HCT116 (cell line): Measurements from ENCODE around the gene CHERP. TPM values are rescaled to one million over a fixed set of nuclear protein-coding genes. Genes with fewer than 3 reads are reported as not detected.
"Not testable (repeated sequence)": the region's sequence is repeated elsewhere in the genome, so short reads cannot be mapped to it uniquely, and the experiment has no call there.

Experiments used
- ATAC-seq: fragments of 200-7000 bp; cut with Tn5 transposase; 2 replicates; pipeline ENCODE4 v1.9.1; 2020; ENCODE audit warnings: mild to moderate bottlenecking, moderate library complexity
- BruUV-seq: library from RNA; stranded (reverse); fragments of 400-500 nt; replicated peaks from 2 replicates; lab custom pipeline; 2021; lab: Mats Ljungman, UMichigan
- CTCF ChIA-PET: fragments of 300-600 bp; sonication (Branson Sonifier 250); formaldehyde crosslinking; loops from one replicate; lab custom pipeline; 2021; ENCODE audit warnings: antibody characterized with exemption; lab: Charles Lee
- POLR2A ChIA-PET: fragments of 300-600, 350-600 bp; sonication (Branson Sonifier 250); formaldehyde crosslinking; loops from one replicate; lab custom pipeline; 2021; ENCODE audit warnings: antibody characterized with exemption; lab: Charles Lee
- RAD21 ChIA-PET, 2 experiments: fragments of 300-600 bp; sonication (Branson Sonifier 250); formaldehyde crosslinking; loops; one replicate each; lab custom pipeline; 2023; ENCODE audit warnings: low total read pairs in 2 of 2; ENCODE audit not compliant: uncharacterized antibody in 2 of 2, unreplicated experiment in 2 of 2, low non-redundant PET in 1 of 2; lab: Charles Lee
- DNase-seq: peaks from one replicate; pipeline ENCODE4 v3.0.0-alpha.2; 2010; ENCODE audit warnings: low read depth, low spot score
- H2AFZ ChIP-seq: fragments of 200-600 bp; shearing (Covaris generic), sonication (generic); 2 replicates; pipeline ENCODE4 v1.6.1; 2017; ENCODE audit warnings: low read depth, mixed run types, mixed read lengths, antibody characterized with exemption, low read length; ENCODE audit not compliant: poor library complexity, severe bottlenecking
- H3K27ac ChIP-seq: 2 replicates; pipeline ENCODE4 v1.5.1; 2012; ENCODE audit warnings: low read depth, low read length
- H3K27me3 ChIP-seq: fragments of 200-600 bp; sonication (generic); 2 replicates; pipeline ENCODE4 v1.6.1; 2016; ENCODE audit warnings: mixed run types, low read length, mixed read lengths; ENCODE audit not compliant: insufficient read depth
- H3K36me3 ChIP-seq, 2 experiments: fragments of 200-500 bp in 1 of 2; fragments of 200-600 bp in 1 of 2; sonication (Bioruptor generic) in 1 of 2; sonication (generic) in 1 of 2; 2 replicates each; pipeline versions ENCODE4 v1.5.1 to v1.6.1; 2014 to 2016; ENCODE audit warnings: low read length in 2 of 2, inconsistent platforms in 1 of 2, mixed read lengths in 1 of 2, mixed run types in 1 of 2; ENCODE audit not compliant: insufficient read depth in 2 of 2, control insufficient read depth in 1 of 2
- H3K4me1 ChIP-seq, 2 experiments: fragments of 200-600 bp in 1 of 2; sonication (generic) in 1 of 2; 2 replicates each; pipeline versions ENCODE4 v1.5.1 to v1.6.1; 2012 to 2017; ENCODE audit warnings: low read length in 2 of 2, inconsistent platforms in 1 of 2, mild to moderate bottlenecking in 1 of 2, mixed read lengths in 1 of 2, mixed run types in 1 of 2, moderate library complexity in 1 of 2; ENCODE audit not compliant: insufficient read depth in 2 of 2, control insufficient read depth in 1 of 2
- H3K4me2 ChIP-seq: fragments of 200-600 bp; sonication (generic); 2 replicates; pipeline ENCODE4 v1.6.1; 2017; ENCODE audit warnings: mixed run types, low read length, mixed read lengths
- H3K4me3 ChIP-seq, 2 experiments: fragments of 200-600 bp in 1 of 2; sonication (generic) in 1 of 2; replicated peaks in 1 of 2; 2 replicates each; pipeline ENCODE4 v1.5.1; 2011 to 2016; ENCODE audit warnings: low read length in 2 of 2, control low read depth in 1 of 2, low read depth in 1 of 2, mild to moderate bottlenecking in 1 of 2, mixed read lengths in 1 of 2, mixed run types in 1 of 2
- H3K79me2 ChIP-seq: fragments of 200-600 bp; sonication (generic); 2 replicates; pipeline ENCODE4 v1.6.1; 2017; ENCODE audit warnings: mild to moderate bottlenecking, mixed run types, low read length, moderate library complexity, mixed read lengths; ENCODE audit not compliant: insufficient read depth
- H3K9ac ChIP-seq: fragments of 200-600 bp; sonication (generic); 2 replicates; pipeline ENCODE4 v1.6.1; 2016; ENCODE audit warnings: low read length, mixed read lengths
- H3K9me2 ChIP-seq: fragments of 200-600 bp; sonication (generic), shearing (Covaris generic); 2 replicates; pipeline ENCODE4 v1.6.1; 2017; ENCODE audit warnings: mixed run types, mild to moderate bottlenecking, moderate library complexity; ENCODE audit not compliant: insufficient read depth
- H3K9me3 ChIP-seq, 2 experiments: fragments of 200-500 bp in 1 of 2; fragments of 200-600 bp in 1 of 2; sonication (Bioruptor generic) in 1 of 2; sonication (generic) in 1 of 2; 2 replicates each; pipeline ENCODE4 v1.6.1; 2014 to 2017; ENCODE audit warnings: low read length in 2 of 2, mixed read lengths in 2 of 2, inconsistent platforms in 1 of 2, low read depth in 1 of 2, mild to moderate bottlenecking in 1 of 2, mixed run types in 1 of 2, moderate library complexity in 1 of 2; ENCODE audit not compliant: control insufficient read depth in 1 of 2, insufficient read depth in 1 of 2
- H4K20me1 ChIP-seq: fragments of 200-600 bp; sonication (generic), shearing (Covaris generic); 2 replicates; pipeline ENCODE4 v1.6.1; 2017; ENCODE audit warnings: mixed run types, mild to moderate bottlenecking, moderate library complexity; ENCODE audit not compliant: insufficient read depth
- intact Hi-C: fragments of 100-400 bp; cut with micrococcal nuclease; formaldehyde crosslinking; loops from 2 replicates; pipeline ENCODE4 v1.10.0; 2022
- total RNA-seq: library from RNA; stranded (reverse); gene quantifications from one replicate; pipeline ENCODE4 v1.2.1, GENCODE V29; 2021; ENCODE audit not compliant: unreplicated experiment
- TF ChIP-seq, protein P1 (sequence below): IDR thresholded peaks from 2 replicates; pipeline ENCODE4 v1.6.1; 2012; ENCODE audit warnings: low read depth

CHERP gene
- total RNA-seq, 1 experiment from 2014 or later = 65.8 TPM

DNA sequence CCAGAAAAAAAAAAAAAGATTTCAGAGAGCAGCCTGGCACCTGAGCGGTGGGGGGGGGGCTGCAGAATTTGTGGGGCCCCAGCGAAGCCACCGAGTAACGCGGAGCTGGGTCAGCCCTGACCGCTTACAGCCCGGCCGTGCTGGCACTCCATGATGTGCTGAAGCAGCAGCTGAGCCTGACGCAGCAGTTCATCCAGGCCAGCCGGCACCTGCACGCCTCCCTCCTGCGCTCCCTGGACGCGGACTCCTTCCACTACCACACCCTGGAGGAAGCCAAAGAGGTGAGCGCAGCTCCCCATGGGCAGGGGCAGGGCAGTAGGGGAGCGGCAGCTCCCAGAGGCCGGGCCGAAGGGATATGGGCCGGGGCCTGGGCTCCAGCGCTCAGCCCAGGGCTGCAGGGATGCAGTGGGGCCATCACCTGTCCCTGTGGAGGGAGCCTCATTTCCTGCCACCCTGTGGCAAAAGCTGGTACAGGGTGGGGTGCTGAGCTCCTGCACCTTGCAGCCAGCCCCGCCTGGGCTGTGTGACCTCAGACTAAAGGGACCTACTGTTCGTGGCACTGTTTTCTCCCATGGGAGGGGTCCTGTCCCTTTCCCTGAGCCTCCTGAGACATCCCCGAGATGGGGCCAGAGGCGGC is 27.7 kb downstream of the CHERP start (continued):
- TF ChIP-seq, protein P1, sequence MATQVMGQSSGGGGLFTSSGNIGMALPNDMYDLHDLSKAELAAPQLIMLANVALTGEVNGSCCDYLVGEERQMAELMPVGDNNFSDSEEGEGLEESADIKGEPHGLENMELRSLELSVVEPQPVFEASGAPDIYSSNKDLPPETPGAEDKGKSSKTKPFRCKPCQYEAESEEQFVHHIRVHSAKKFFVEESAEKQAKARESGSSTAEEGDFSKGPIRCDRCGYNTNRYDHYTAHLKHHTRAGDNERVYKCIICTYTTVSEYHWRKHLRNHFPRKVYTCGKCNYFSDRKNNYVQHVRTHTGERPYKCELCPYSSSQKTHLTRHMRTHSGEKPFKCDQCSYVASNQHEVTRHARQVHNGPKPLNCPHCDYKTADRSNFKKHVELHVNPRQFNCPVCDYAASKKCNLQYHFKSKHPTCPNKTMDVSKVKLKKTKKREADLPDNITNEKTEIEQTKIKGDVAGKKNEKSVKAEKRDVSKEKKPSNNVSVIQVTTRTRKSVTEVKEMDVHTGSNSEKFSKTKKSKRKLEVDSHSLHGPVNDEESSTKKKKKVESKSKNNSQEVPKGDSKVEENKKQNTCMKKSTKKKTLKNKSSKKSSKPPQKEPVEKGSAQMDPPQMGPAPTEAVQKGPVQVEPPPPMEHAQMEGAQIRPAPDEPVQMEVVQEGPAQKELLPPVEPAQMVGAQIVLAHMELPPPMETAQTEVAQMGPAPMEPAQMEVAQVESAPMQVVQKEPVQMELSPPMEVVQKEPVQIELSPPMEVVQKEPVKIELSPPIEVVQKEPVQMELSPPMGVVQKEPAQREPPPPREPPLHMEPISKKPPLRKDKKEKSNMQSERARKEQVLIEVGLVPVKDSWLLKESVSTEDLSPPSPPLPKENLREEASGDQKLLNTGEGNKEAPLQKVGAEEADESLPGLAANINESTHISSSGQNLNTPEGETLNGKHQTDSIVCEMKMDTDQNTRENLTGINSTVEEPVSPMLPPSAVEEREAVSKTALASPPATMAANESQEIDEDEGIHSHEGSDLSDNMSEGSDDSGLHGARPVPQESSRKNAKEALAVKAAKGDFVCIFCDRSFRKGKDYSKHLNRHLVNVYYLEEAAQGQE = no peak
- TF ChIP-seq, all 23 proteins: peak for 2

GRCh38 chr19:16512611-16513010 is 29.6 kb downstream of the CHERP start:
- DNase-seq, POLR2A ChIA-PET, BruUV-seq, H3K27ac ChIP-seq, CTCF ChIA-PET, RAD21 ChIA-PET, H3K9ac ChIP-seq, ATAC-seq, H3K4me1 ChIP-seq, H3K36me3 ChIP-seq, H3K4me2 ChIP-seq, H2AFZ ChIP-seq, H3K9me3 ChIP-seq, H3K79me2 ChIP-seq, intact Hi-C loops, H3K27me3 ChIP-seq, H3K4me3 ChIP-seq, H4K20me1 ChIP-seq, H3K9me2 ChIP-seq: not testable (repeated sequence)
